GM12891 (cell line): ENCODE measurements around the gene CEP350.

Experiments
- PAX5 ChIP-seq: IDR thresholded peaks from 2 replicates; pipeline ENCODE4 v1.6.1; 2011; ENCODE audit warnings: low read length, moderate library complexity, mild to moderate bottlenecking; ENCODE audit not compliant: insufficient read depth, severe bottlenecking
- POLR2A ChIP-seq: IDR thresholded peaks from 2 replicates; pipeline ENCODE4 v1.6.1; 2011; ENCODE audit warnings: low read depth, low read length, control low read depth
- POLR2AphosphoS5 ChIP-seq: IDR thresholded peaks from 2 replicates; pipeline ENCODE4 v1.6.1; 2011; ENCODE audit warnings: low read depth, low read length, control low read depth
- SPI1 ChIP-seq: IDR thresholded peaks from 2 replicates; pipeline ENCODE4 v1.6.1; 2011; ENCODE audit warnings: low read depth, low read length, control low read depth
- TAF1 ChIP-seq: IDR thresholded peaks from 2 replicates; pipeline ENCODE4 v1.6.1; 2011; ENCODE audit warnings: low read depth, low read length, control low read depth

GRCh38 chr1:180029524-180030135 lies 75.0 kb downstream of the CEP350 start:
- TF ChIP-seq POLR2A (no peak), POLR2AphosphoS5 (no peak), SPI1 (no peak), TAF1 (no peak), PAX5 (no peak)
